Measurements from ENCODE around the gene PNKP. TPM values are rescaled to one million over a fixed set of nuclear protein-coding genes. Genes with fewer than 3 reads are reported as not detected.

The PNKP gene
- total RNA-seq, 1 experiment from 2014 or later, result 146 TPM

GRCh38 chr19:49879243-49879963, 12.0 kb upstream of the PNKP start:
- Mint-ChIP-seq H3K36me3 (peaks cover 46% of the 10 kb centered on the region), H3K27ac (peak overlapping the region; percentile 100; the same call in 1 of the 2 replicates), H3K4me1 (peaks cover 23% of the 10 kb centered on the region), H3K27me3 (ENCODE audit: low read depth) (no peaks in the 10 kb centered on the region), H3K4me3 (peak overlapping the region; percentile 10; the same call in 1 of the 2 replicates), H3K9me3 (no peaks in the 10 kb centered on the region)
- ATAC-seq (no peak), DNase-seq (ENCODE audit: low spot score) (no peak)
- CTCF ChIA-PET, result interaction anchor here (1.0 to 2.8 kb wide), 3 partner anchors 9 to 13 kb away, joined by 4 to 11 read pairs (median 4); no protein-coding TSS in a partner anchor
- TF ChIP-seq ZNF512 (CRISPR knock-in tag; IDR thresholded peaks at IDR 0.05; ENCODE audit: borderline replicate concordance) (0 out of 2 replicates have a peak, but pooled peaks have one; percentile 21), JUN (CRISPR knock-in tag; IDR thresholded peaks at IDR 0.05) (no peak)
- POLR2A ChIA-PET, result interaction anchor here (0.6 kb wide), 1 partner anchor 42 kb away, joined by 3 read pairs; no protein-coding TSS in a partner anchor

DNA sequence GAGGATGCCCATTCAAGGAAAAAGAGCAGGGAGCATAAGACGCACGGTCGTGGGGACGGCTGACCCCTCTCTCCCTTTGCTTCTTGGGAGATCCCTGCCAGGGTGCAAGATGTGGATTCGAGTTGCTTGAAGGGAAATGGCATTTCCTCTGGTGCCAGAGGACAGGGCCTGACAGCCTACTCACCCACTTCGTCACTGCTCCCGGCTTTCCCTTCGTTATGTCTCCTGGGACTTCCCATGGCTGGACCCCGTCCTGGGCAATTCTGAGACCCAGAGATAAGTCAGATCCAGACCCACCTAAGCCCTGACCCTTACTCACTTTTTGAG, 11.3 kb upstream of the PNKP start:
- peaks cover 23% of the 10 kb centered on the region for H3K4me1 Mint-ChIP-seq
- POLR2A ChIA-PET, result interaction anchor here (0.6 kb wide), 1 partner anchor 42 kb away, joined by 3 read pairs; no protein-coding TSS in a partner anchor
- CTCF ChIA-PET, result interaction anchor here (1.0 to 1.9 kb wide), 3 partner anchors 9 to 12 kb away, joined by 4 to 12 read pairs (median 4); no protein-coding TSS in a partner anchor
- no peak for TF ChIP-seq ARID4B (CRISPR knock-in tag; IDR thresholded peaks at IDR 0.05; ENCODE audit: borderline replicate concordance)
- no peak for TF ChIP-seq SP1 (CRISPR knock-in tag; conservative IDR thresholded peaks at IDR 0.05)
- TF ChIP-seq ZNF121 (CRISPR knock-in tag; IDR thresholded peaks at IDR 0.05), result no peak
- TF ChIP-seq RELA (CRISPR knock-in tag; IDR thresholded peaks at IDR 0.05; ENCODE audit: borderline replicate concordance), result no peak
- no peak for TF ChIP-seq HMGA2 (CRISPR knock-in tag; IDR thresholded peaks at IDR 0.05)
- no peak for TF ChIP-seq GRHL2 (CRISPR knock-in tag; IDR thresholded peaks at IDR 0.05; ENCODE audit: insufficient replicate concordance, severe bottlenecking)
- no peak for TF ChIP-seq ZNF512 (CRISPR knock-in tag; IDR thresholded peaks at IDR 0.05; ENCODE audit: borderline replicate concordance)
- no peak for TF ChIP-seq MAX (CRISPR knock-in tag; IDR thresholded peaks at IDR 0.05)
- no peak for TF ChIP-seq PREB (CRISPR knock-in tag; IDR thresholded peaks at IDR 0.05; ENCODE audit: borderline replicate concordance)
- no peak for TF ChIP-seq ZNF416 (CRISPR knock-in tag; IDR thresholded peaks at IDR 0.05)
- no peak for TF ChIP-seq NR2C2 (CRISPR knock-in tag; IDR thresholded peaks at IDR 0.05)
- TF ChIP-seq, protein P1, sequence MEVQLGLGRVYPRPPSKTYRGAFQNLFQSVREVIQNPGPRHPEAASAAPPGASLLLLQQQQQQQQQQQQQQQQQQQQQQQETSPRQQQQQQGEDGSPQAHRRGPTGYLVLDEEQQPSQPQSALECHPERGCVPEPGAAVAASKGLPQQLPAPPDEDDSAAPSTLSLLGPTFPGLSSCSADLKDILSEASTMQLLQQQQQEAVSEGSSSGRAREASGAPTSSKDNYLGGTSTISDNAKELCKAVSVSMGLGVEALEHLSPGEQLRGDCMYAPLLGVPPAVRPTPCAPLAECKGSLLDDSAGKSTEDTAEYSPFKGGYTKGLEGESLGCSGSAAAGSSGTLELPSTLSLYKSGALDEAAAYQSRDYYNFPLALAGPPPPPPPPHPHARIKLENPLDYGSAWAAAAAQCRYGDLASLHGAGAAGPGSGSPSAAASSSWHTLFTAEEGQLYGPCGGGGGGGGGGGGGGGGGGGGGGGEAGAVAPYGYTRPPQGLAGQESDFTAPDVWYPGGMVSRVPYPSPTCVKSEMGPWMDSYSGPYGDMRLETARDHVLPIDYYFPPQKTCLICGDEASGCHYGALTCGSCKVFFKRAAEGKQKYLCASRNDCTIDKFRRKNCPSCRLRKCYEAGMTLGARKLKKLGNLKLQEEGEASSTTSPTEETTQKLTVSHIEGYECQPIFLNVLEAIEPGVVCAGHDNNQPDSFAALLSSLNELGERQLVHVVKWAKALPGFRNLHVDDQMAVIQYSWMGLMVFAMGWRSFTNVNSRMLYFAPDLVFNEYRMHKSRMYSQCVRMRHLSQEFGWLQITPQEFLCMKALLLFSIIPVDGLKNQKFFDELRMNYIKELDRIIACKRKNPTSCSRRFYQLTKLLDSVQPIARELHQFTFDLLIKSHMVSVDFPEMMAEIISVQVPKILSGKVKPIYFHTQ (CRISPR knock-in tag; IDR thresholded peaks at IDR 0.05), result no peak
- no peaks in the 10 kb centered on the region for H3K9me3 Mint-ChIP-seq
- DNase-seq (ENCODE audit: low spot score) (no peak), ATAC-seq (no peak)
- peak overlapping the region; percentile 100 for H3K27ac Mint-ChIP-seq
- no peak overlapping the region for H3K4me3 Mint-ChIP-seq
- peaks cover 44% of the 10 kb centered on the region for H3K36me3 Mint-ChIP-seq
- H3K27me3 Mint-ChIP-seq (ENCODE audit: low read depth), result no peaks in the 10 kb centered on the region
